H9 (cell line): Measurements from ENCODE around the gene DNAJB4. TPM values are rescaled to one million over a fixed set of nuclear protein-coding genes. Genes with fewer than 3 reads are reported as not detected.

ENCODE experiments used
- DNase-seq: peaks from one replicate; pipeline ENCODE4 v3.0.0-alpha.2; 2017
- H2AFZ ChIP-seq: one replicate; pipeline ENCODE4 v1.6.1; 2013; ENCODE audit warnings: mild to moderate bottlenecking, low read length, control low read depth, moderate library complexity
- H2AK5ac ChIP-seq: 2 replicates; pipeline ENCODE4 v1.6.1; 2013; ENCODE audit warnings: low read length, control low read depth, mixed read lengths; ENCODE audit not compliant: insufficient read length
- H2BK120ac ChIP-seq: one replicate; pipeline ENCODE4 v1.6.1; 2013; ENCODE audit warnings: low read depth, mild to moderate bottlenecking, low read length, control low read depth, inconsistent platforms; ENCODE audit not compliant: poor library complexity, severe bottlenecking
- H2BK12ac ChIP-seq: 2 replicates; pipeline ENCODE4 v1.6.1; 2013; ENCODE audit warnings: low read length, control low read depth, mixed read lengths, low read depth; ENCODE audit not compliant: insufficient read length
- H2BK15ac ChIP-seq: 2 replicates; pipeline ENCODE4 v1.6.1; 2013; ENCODE audit warnings: low read depth, low read length, control low read depth
- H2BK20ac ChIP-seq: one replicate; pipeline ENCODE4 v1.6.1; 2013; ENCODE audit warnings: low read depth, mild to moderate bottlenecking, low read length, control low read depth, inconsistent platforms; ENCODE audit not compliant: poor library complexity, severe bottlenecking
- H2BK5ac ChIP-seq: 2 replicates; pipeline ENCODE4 v1.6.1; 2013; ENCODE audit warnings: low read length, control low read depth, mixed read lengths; ENCODE audit not compliant: insufficient read length
- H3K14ac ChIP-seq: 2 replicates; pipeline ENCODE4 v1.6.1; 2013; ENCODE audit warnings: low read length, control low read depth; ENCODE audit not compliant: insufficient read depth
- H3K18ac ChIP-seq: 2 replicates; pipeline ENCODE4 v1.6.1; 2013; ENCODE audit warnings: low read depth, mild to moderate bottlenecking, mixed read lengths, low read length, control low read depth; ENCODE audit not compliant: insufficient read length
- H3K23ac ChIP-seq: 2 replicates; pipeline ENCODE4 v1.6.1; 2013; ENCODE audit warnings: low read length, control low read depth, mixed read lengths, low read depth; ENCODE audit not compliant: insufficient read length
- H3K23me2 ChIP-seq: 2 replicates; pipeline ENCODE4 v1.6.1; 2013; ENCODE audit warnings: low read depth, mild to moderate bottlenecking, mixed read lengths, low read length, control low read depth; ENCODE audit not compliant: insufficient read length, poor library complexity, severe bottlenecking
- H3K27ac ChIP-seq: 2 replicates; pipeline ENCODE4 v1.5.1; 2013; ENCODE audit warnings: low read length, control low read depth, mixed read lengths, low read depth; ENCODE audit not compliant: insufficient read length
- H3K27me3 ChIP-seq: 2 replicates; pipeline ENCODE4 v1.6.1; 2013; ENCODE audit warnings: low read length, control low read depth, inconsistent platforms; ENCODE audit not compliant: insufficient read depth
- H3K4ac ChIP-seq: 2 replicates; pipeline ENCODE4 v1.6.1; 2013; ENCODE audit warnings: low read depth, mild to moderate bottlenecking, control low read depth, inconsistent platforms, low read length, moderate library complexity
- H3K4me1 ChIP-seq: 2 replicates; pipeline ENCODE4 v1.6.1; 2013; ENCODE audit warnings: low read length, control low read depth, inconsistent platforms; ENCODE audit not compliant: insufficient read depth
- H3K4me2 ChIP-seq: 2 replicates; pipeline ENCODE4 v1.6.1; 2013; ENCODE audit warnings: low read length, control low read depth, mixed read lengths; ENCODE audit not compliant: insufficient read length, insufficient read depth
- H3K56ac ChIP-seq: 2 replicates; pipeline ENCODE4 v1.6.1; 2013; ENCODE audit warnings: low read depth, mild to moderate bottlenecking, mixed read lengths, low read length, control low read depth; ENCODE audit not compliant: insufficient read length
- H3K79me1 ChIP-seq: 2 replicates; pipeline ENCODE4 v1.6.1; 2013; ENCODE audit warnings: low read depth, mild to moderate bottlenecking, moderate library complexity, low read length, control low read depth, inconsistent platforms; ENCODE audit not compliant: insufficient read depth, poor library complexity, severe bottlenecking
- H3K79me2 ChIP-seq: 2 replicates; pipeline ENCODE4 v1.6.1; 2013; ENCODE audit warnings: low read length, control low read depth, inconsistent platforms; ENCODE audit not compliant: insufficient read depth
- H3K9ac ChIP-seq: 2 replicates; pipeline ENCODE4 v1.6.1; 2013; ENCODE audit warnings: low read length, control low read depth, mixed read lengths; ENCODE audit not compliant: insufficient read length; ENCODE audit errors: extremely low read depth
- H3K9me3 ChIP-seq: one replicate; pipeline ENCODE4 v1.6.1; 2013; ENCODE audit warnings: low read depth, low read length, inconsistent platforms; ENCODE audit not compliant: control insufficient read depth
- H3T11ph ChIP-seq: one replicate; pipeline ENCODE4 v1.6.1; 2013; ENCODE audit warnings: mild to moderate bottlenecking, low read length, control low read depth, inconsistent platforms
- H4K20me1 ChIP-seq: one replicate; pipeline ENCODE4 v1.6.1; 2013; ENCODE audit not compliant: control insufficient read depth, insufficient read length, insufficient read depth
- H4K5ac ChIP-seq: 2 replicates; pipeline ENCODE4 v1.6.1; 2013; ENCODE audit warnings: low read depth, mild to moderate bottlenecking, mixed read lengths, low read length, control low read depth; ENCODE audit not compliant: insufficient read length
- H4K8ac ChIP-seq: replicated peaks from 2 replicates; pipeline ENCODE4 v1.6.1; 2013; ENCODE audit warnings: low read length, control low read depth, mixed read lengths, low read depth; ENCODE audit not compliant: insufficient read length
- H4K91ac ChIP-seq: 2 replicates; pipeline ENCODE4 v1.6.1; 2013; ENCODE audit warnings: low read depth, mild to moderate bottlenecking, moderate library complexity, mixed read lengths, low read length, control low read depth; ENCODE audit not compliant: insufficient read length
- H3K27ac Mint-ChIP-seq, 3 experiments: 2 replicates in 2 of 3; 3 replicates in 1 of 3; pipeline ENCODE4 v1.8.0; 2020 to 2021; ENCODE audit warnings: mixed read lengths in 3 of 3, mild to moderate bottlenecking in 1 of 3, moderate library complexity in 1 of 3
- H3K27me3 Mint-ChIP-seq: 2 replicates; pipeline ENCODE4 v1.8.0; 2021; ENCODE audit warnings: low read depth, mild to moderate bottlenecking, moderate library complexity, mixed read lengths
- H3K36me3 Mint-ChIP-seq, 3 experiments: 2 replicates in 2 of 3; 3 replicates in 1 of 3; pipeline ENCODE4 v1.8.0; 2020 to 2021; ENCODE audit warnings: low read depth in 3 of 3, mixed read lengths in 3 of 3; ENCODE audit not compliant: insufficient read depth in 1 of 3
- H3K4me1 Mint-ChIP-seq, 2 experiments: 2 replicates each; pipeline ENCODE4 v1.8.0; 2020; ENCODE audit warnings: mixed read lengths in 2 of 2
- H3K4me3 Mint-ChIP-seq, 2 experiments: 2 replicates in 1 of 2; 3 replicates in 1 of 2; pipeline ENCODE4 v1.8.0; 2020 to 2021; ENCODE audit warnings: mild to moderate bottlenecking in 2 of 2, mixed read lengths in 2 of 2, moderate library complexity in 1 of 2
- H3K9me3 Mint-ChIP-seq, 2 experiments: 2 replicates in 1 of 2; 3 replicates in 1 of 2; pipeline ENCODE4 v1.8.0; 2020; ENCODE audit warnings: mild to moderate bottlenecking in 2 of 2, mixed read lengths in 2 of 2, moderate library complexity in 1 of 2
- CTCF ChIP-seq: fragments of 200-600 bp; sonication (generic); conservative IDR thresholded peaks from 3 replicates; pipeline ENCODE4 v1.8.0; 2021; ENCODE audit warnings: antibody characterized with exemption, mild to moderate bottlenecking
- WGBS: extraction: QIAGEN DNeasy Blood & Tissue Kit; methylation state at CpG from one replicate; pipeline ENCODE4 v1.1.7; 2013; ENCODE audit warnings: missing lambda C conversion rate, low lambda C conversion rate, mixed read lengths; ENCODE audit not compliant: insufficient read length; ENCODE audit errors: extremely low coverage; 5-methylcytosine and 5-hydroxymethylcytosine counted together
- total RNA-seq: library from RNA; stranded (reverse); gene quantifications from 2 replicates; pipeline ENCODE4 v1.2.1, GENCODE V29; 2021

Gene DNAJB4
- total RNA-seq, 1 experiment from 2014 or later: 8.1 TPM

- no peak overlapping the region for H4K8ac ChIP-seq
- no peak overlapping the region for H3K18ac ChIP-seq
- H2BK5ac ChIP-seq: no peak overlapping the region
- H2BK15ac ChIP-seq: no peak overlapping the region
- H3K27me3 ChIP-seq: no peaks in the 10 kb centered on the region
- Mint-ChIP-seq H3K36me3 (no peaks in the 10 kb centered on the region), H3K4me1 (no peaks in the 10 kb centered on the region), H3K4me3 (no peak overlapping the region), H3K27me3 (peaks cover 5% of the 10 kb centered on the region), H3K9me3 (no peaks in the 10 kb centered on the region), H3K27ac (no peak overlapping the region)
- H3K4me2 ChIP-seq: no peak overlapping the region
- no peak for TF ChIP-seq CTCF
- H4K20me1 ChIP-seq: no peaks in the 10 kb centered on the region
- H3K79me1 ChIP-seq: no peaks in the 10 kb centered on the region
- no peaks in the 10 kb centered on the region for H3K4me1 ChIP-seq
- H3K9ac ChIP-seq: no peak overlapping the region
- no peak overlapping the region for H2AK5ac ChIP-seq
- no peak overlapping the region for H3K23ac ChIP-seq
- no peak overlapping the region for H3T11ph ChIP-seq
- H4K91ac ChIP-seq: no peak overlapping the region
- no peaks in the 10 kb centered on the region for H3K23me2 ChIP-seq
- no peak for DNase-seq
- H3K9me3 ChIP-seq: no peaks in the 10 kb centered on the region
- no peak overlapping the region for H3K14ac ChIP-seq
- no peak overlapping the region for H4K5ac ChIP-seq
- H3K4ac ChIP-seq: no peak overlapping the region
- H2BK120ac ChIP-seq: no peak overlapping the region
- H3K56ac ChIP-seq: no peak overlapping the region
- H2AFZ ChIP-seq: no peak overlapping the region
- no peaks in the 10 kb centered on the region for H3K79me2 ChIP-seq
- H2BK12ac ChIP-seq: no peak overlapping the region
- no peak overlapping the region for H2BK20ac ChIP-seq
- H3K27ac ChIP-seq: no peak overlapping the region
- WGBS: no CpG with 5 or more reads among the region's 2 CpGs
Measured at GRCh38 chr1:78038071-78038470, 33.3 kb downstream of the DNAJB4 start.
